Neural cell (in vitro differentiated cells): ENCODE measurements around the gene APLF.

Experiments used
- EP300 ChIP-seq: fragments of 450-650 bp; conservative IDR thresholded peaks from 2 replicates; pipeline ENCODE4 v1.6.1; 2014; ENCODE audit warnings: antibody characterized with exemption, mild to moderate bottlenecking, moderate library complexity; ENCODE audit not compliant: poor library complexity, severe bottlenecking
- RAD21 ChIP-seq: fragments of 450-650 bp; conservative IDR thresholded peaks from 2 replicates; pipeline ENCODE4 v1.6.1; 2014; ENCODE audit warnings: antibody characterized with exemption, mild to moderate bottlenecking, moderate library complexity
- TF ChIP-seq, protein P1 (sequence below): fragments of 450-650 bp; IDR thresholded peaks from 2 replicates; pipeline ENCODE4 v1.5.1; 2014; ENCODE audit warnings: antibody characterized with exemption, mild to moderate bottlenecking, moderate library complexity; ENCODE audit not compliant: poor library complexity, severe bottlenecking

DNA sequence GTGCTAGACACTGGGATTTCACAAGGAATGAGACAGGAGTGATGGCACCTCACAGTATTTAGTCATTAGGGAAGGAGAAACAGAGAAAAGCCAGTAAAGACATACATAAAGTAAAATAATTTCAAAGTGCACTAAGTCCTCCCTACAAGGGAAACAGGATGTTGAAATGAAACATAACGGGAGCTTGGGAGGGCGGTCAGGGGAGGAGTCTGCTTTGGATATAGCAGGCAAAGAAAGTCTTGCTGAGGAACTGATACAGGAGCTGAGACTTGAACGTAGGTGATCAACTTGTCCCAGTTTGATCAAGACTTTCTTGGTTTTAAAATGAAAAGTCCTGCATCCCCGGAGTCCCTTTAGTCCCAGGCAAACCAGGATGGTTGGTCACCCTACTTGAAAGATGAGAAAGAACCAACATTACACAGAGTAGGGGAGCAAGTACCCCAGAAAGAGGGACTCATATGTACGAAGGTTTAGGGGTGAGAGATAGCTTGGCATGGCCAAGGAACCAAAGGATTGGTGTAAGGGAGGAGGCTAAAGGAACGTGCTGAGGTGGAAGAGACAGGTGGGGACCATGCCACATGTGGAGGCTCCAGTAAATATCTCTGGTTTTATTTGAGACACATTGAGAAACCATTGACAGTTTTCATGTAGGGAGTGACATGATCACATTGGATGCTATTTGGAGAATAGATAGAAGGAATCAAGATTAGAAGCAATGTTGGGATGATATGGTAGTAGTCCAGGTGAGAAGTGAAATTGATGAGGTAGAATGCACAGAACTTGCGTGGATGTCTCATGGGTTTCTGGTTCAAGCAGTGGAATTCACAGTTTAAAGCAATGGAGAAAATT, 28.7 kb upstream of the APLF start:
- TF ChIP-seq EP300 = no peak
- TF ChIP-seq, protein P1, sequence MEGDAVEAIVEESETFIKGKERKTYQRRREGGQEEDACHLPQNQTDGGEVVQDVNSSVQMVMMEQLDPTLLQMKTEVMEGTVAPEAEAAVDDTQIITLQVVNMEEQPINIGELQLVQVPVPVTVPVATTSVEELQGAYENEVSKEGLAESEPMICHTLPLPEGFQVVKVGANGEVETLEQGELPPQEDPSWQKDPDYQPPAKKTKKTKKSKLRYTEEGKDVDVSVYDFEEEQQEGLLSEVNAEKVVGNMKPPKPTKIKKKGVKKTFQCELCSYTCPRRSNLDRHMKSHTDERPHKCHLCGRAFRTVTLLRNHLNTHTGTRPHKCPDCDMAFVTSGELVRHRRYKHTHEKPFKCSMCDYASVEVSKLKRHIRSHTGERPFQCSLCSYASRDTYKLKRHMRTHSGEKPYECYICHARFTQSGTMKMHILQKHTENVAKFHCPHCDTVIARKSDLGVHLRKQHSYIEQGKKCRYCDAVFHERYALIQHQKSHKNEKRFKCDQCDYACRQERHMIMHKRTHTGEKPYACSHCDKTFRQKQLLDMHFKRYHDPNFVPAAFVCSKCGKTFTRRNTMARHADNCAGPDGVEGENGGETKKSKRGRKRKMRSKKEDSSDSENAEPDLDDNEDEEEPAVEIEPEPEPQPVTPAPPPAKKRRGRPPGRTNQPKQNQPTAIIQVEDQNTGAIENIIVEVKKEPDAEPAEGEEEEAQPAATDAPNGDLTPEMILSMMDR = no peak
- no peak for TF ChIP-seq RAD21
